Heart left ventricle (tissue), 13 donors: ENCODE measurements around the gene IFIT3.
"Not testable (repeated sequence)": the region's sequence is repeated elsewhere in the genome, so short reads cannot be mapped to it uniquely, and the experiment has no call there.

Source experiments
- CTCF ChIP-seq, 12 donors: fragments of 200-600 bp; sonication (generic) in 4 of 12; IDR thresholded peaks; one replicate each; pipeline versions ENCODE4 v1.5.0 to v1.8.0; 2018 to 2022; ENCODE audit warnings: antibody characterized with exemption in 12 of 12, mild to moderate bottlenecking in 5 of 12
- POLR2A ChIP-seq, 2 donors: fragments of 450-650 bp; IDR thresholded peaks; one replicate each; pipeline ENCODE4 v1.6.1; 2017; ENCODE audit warnings: antibody characterized with exemption in 2 of 2, mild to moderate bottlenecking in 2 of 2, moderate library complexity in 2 of 2
- donor health status: ischemic (EF 13 %, LVEDD 7.1; RV severe dilation, severe dysfunction).
- donor health status: DM: no; HTN: yes; CAD: no.
- donor health status: DM: no; HTN: no; CAD: no.
- donor health status: ischemic (EF 25% LVEDD 6.9; RV normal size, moderate dysfunction).
- donor health status: ischemic (EF 25% LVEDD 5.7; RV mildly dilated, moderate dysfunction).
- donor health status: ischemic (EF 35%, LVEDD 5.7; RV mildly dilated, moderate dysfunction).
- donor health status: nonischemic (EF 11% LVEDD 7.7; RV severe dilation, severe dysfunction).
- donor health status: DM: yes; HTN: yes; CAD: no.
- donor health status: PGD.
- donor health status: ischemic (EF 29% LVEDD 5.4; RV normal size, mild dysfunction).
- donor health status: nonischemic (EF 23%, LVEDD 6.1; RV moderate dilation, normal function).

- TF ChIP-seq CTCF, POLR2A (IDR thresholded peaks at IDR 0.05): not testable (repeated sequence)
Observed at GRCh38 chr10:89325856-89326255, 1.9 kb upstream of the IFIT3 start.
